Testis (tissue), 3 donors: ENCODE results near the gene CCDC54. TPM values are rescaled to one million over a fixed set of nuclear protein-coding genes. Genes with fewer than 3 reads are reported as not detected.

Source experiments
- DNase-seq: peaks from one replicate; pipeline ENCODE4 v3.0.0-alpha.2; 2019
- H3K27ac ChIP-seq, 2 donors: fragments of 200-600 bp; sonication (generic); one replicate each; pipeline ENCODE4 v1.5.1; 2019
- H3K27me3 ChIP-seq: fragments of 200-600 bp; sonication (generic); one replicate; pipeline ENCODE4 v1.5.1; 2019
- H3K36me3 ChIP-seq: fragments of 200-600 bp; sonication (generic); one replicate; pipeline ENCODE4 v1.5.1; 2017; ENCODE audit warnings: low read depth; ENCODE audit errors: missing control alignments
- H3K4me1 ChIP-seq: fragments of 200-600 bp; sonication (generic); one replicate; pipeline ENCODE4 v1.5.1; 2019
- H3K4me3 ChIP-seq, 2 donors: fragments of 200-600 bp; sonication (generic); one replicate each; pipeline ENCODE4 v1.5.1; 2017 to 2019
- H3K9me3 ChIP-seq: fragments of 200-600 bp; sonication (generic); one replicate; pipeline ENCODE4 v1.5.1; 2017
- CTCF ChIP-seq, 3 experiments: fragments of 450-650 bp in 2 of 3; fragments of 200-600 bp in 1 of 3; sonication (generic) in 1 of 3; IDR thresholded peaks; one replicate each; pipeline ENCODE4 v1.5.1; 2016 to 2019; ENCODE audit warnings: antibody characterized with exemption in 3 of 3, mild to moderate bottlenecking in 2 of 3, moderate library complexity in 1 of 3
- POLR2A ChIP-seq: fragments of 450-650 bp; IDR thresholded peaks from one replicate; pipeline ENCODE4 v1.6.1; 2017; ENCODE audit warnings: antibody characterized with exemption, mild to moderate bottlenecking, moderate library complexity
- WGBS, 2 donors: methylation state at CpG; one replicate each; pipeline ENCODE4 v1.1.5; 2018; 5-methylcytosine and 5-hydroxymethylcytosine counted together
- intact Hi-C: fragments of 100-400 bp; cut with DNase I; formaldehyde crosslinking; loops from one replicate; pipeline ENCODE4 v1.15.1; 2023; ENCODE audit warnings: low total_unique reads
- polyA plus RNA-seq: library from polyadenylated mRNA; stranded (reverse); fragments of 350-450 nt; fragmentation: Illumina TruSeq; extraction: RNeasy Lipid Tissue Mini Kit (QIAGEN cat#74804); gene quantifications from one replicate; pipeline ENCODE4 v1.2.3, GENCODE V29; 2014; ENCODE audit warnings: low read depth, low replicate concordance; ENCODE audit not compliant: insufficient read depth
- total RNA-seq, 2 donors: library from RNA; depleted of rRNA; stranded (reverse); fragments of >200 nt; gene quantifications; one replicate each; pipeline ENCODE4 v1.2.3, GENCODE V29; 2016

CCDC54 gene
- total and polyA plus RNA-seq, 3 donors from 2014 or later, result 33.9 to 112 (median 107) TPM

GRCh38 chr3:107413264-107413663 is 36.0 kb downstream of the CCDC54 start:
- H3K4me1 ChIP-seq, result no peaks in the 10 kb centered on the region
- H3K27ac ChIP-seq, result no peak overlapping the region
- no peak overlapping the region for H3K4me3 ChIP-seq
- H3K36me3 ChIP-seq, result no peaks in the 10 kb centered on the region
- 98% methylated on average over 6 of the region's 6 CpGs for WGBS, 2 donors
- no peak for TF ChIP-seq CTCF (IDR thresholded peaks at IDR 0.05)
- no peak for TF ChIP-seq POLR2A
- DNase-seq, result no peak
- no peaks in the 10 kb centered on the region for H3K27me3 ChIP-seq
- intact Hi-C loops, result no loop called here
- H3K9me3 ChIP-seq, result no peaks in the 10 kb centered on the region

GRCh38 chr3:107414325-107414964 is 37.2 kb downstream of the CCDC54 start:
- Histone ChIP-seq H3K27me3 (no peaks in the 10 kb centered on the region), H3K4me1 (no peaks in the 10 kb centered on the region), H3K27ac (no peak overlapping the region), H3K4me3 (no peak overlapping the region), H3K9me3 (no peaks in the 10 kb centered on the region), H3K36me3 (no peaks in the 10 kb centered on the region)
- intact Hi-C loops, result no loop called here
- no peak for DNase-seq
- no peak for TF ChIP-seq CTCF (IDR thresholded peaks at IDR 0.05)
- WGBS, 2 donors, result 98 to 100% methylated on average over 1 of the region's 1 CpG

- H3K36me3 ChIP-seq, result no peaks in the 10 kb centered on the region
- TF ChIP-seq CTCF (IDR thresholded peaks at IDR 0.05), result no peak
- TF ChIP-seq POLR2A, result no peak
- H3K4me1 ChIP-seq, result no peaks in the 10 kb centered on the region
- no peaks in the 10 kb centered on the region for H3K27me3 ChIP-seq
- DNase-seq, result no peak
- 86 to 98% methylated on average over 3 of the region's 3 CpGs for WGBS, 2 donors
- intact Hi-C loops, result no loop called here
- H3K27ac ChIP-seq, result no peak overlapping the region
- no peak overlapping the region for H3K4me3 ChIP-seq
- no peaks in the 10 kb centered on the region for H3K9me3 ChIP-seq
Measured at GRCh38 chr3:107416138-107416537, 38.9 kb downstream of the CCDC54 start.

DNA sequence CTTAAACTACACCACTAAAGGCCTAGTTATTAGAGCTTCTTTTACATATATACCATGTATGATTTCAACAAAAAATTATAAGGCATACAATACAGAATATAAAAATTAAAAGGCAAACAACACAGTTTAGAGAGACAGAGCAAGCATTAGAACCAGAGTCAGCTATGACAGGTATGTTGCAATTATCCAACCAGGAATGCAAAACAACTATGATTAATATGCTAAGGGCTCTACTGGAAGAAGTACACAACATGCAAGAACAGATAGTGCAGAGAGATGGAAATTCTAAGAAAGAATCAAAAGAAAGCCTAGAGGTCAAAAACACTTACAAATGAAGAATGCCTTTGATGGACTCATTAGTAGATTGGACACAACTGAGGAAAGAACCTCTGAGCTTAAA is 39.6 kb downstream of the CCDC54 start:
- no peaks in the 10 kb centered on the region for H3K36me3 ChIP-seq
- TF ChIP-seq CTCF (IDR thresholded peaks at IDR 0.05), result no peak
- TF ChIP-seq POLR2A, result no peak
- intact Hi-C loops, result no loop called here
- H3K4me3 ChIP-seq, result no peak overlapping the region
- no peaks in the 10 kb centered on the region for H3K9me3 ChIP-seq
- H3K27ac ChIP-seq, result no peak overlapping the region
- H3K27me3 ChIP-seq, result no peaks in the 10 kb centered on the region
- no peak for DNase-seq
- no peaks in the 10 kb centered on the region for H3K4me1 ChIP-seq

- peak overlapping the region; percentile 1 to 4 for H3K4me3 ChIP-seq
- 10 to 17% methylated on average over 4 of the region's 4 CpGs for WGBS, 2 donors
- TF ChIP-seq CTCF (IDR thresholded peaks at IDR 0.05) (peak; percentile 65 to 79 (median 77)), POLR2A (no peak)
- H3K27me3 ChIP-seq, result no peaks in the 10 kb centered on the region
- intact Hi-C loops, result no loop called here
- peak; percentile 30 for DNase-seq
- no peaks in the 10 kb centered on the region for H3K36me3 ChIP-seq
- no peaks in the 10 kb centered on the region for H3K9me3 ChIP-seq
- H3K27ac ChIP-seq, result peak overlapping the region; percentile 41 to 66
- no peaks in the 10 kb centered on the region for H3K4me1 ChIP-seq
Measured at GRCh38 chr3:107421170-107421792, 44.0 kb downstream of the CCDC54 start.
